WTC11 (cell line): ENCODE measurements around the gene ACYP2. TPM values are rescaled to one million over a fixed set of nuclear protein-coding genes. Genes with fewer than 3 reads are reported as not detected.

ENCODE experiments used
- ATAC-seq: fragments of 200-7000 bp; cut with Tn5 transposase; 2 replicates; pipeline ENCODE4 v1.10.0; 2021; ENCODE audit warnings: mild to moderate bottlenecking, moderate library complexity
- CTCF ChIA-PET: fragments of 300-600 bp; sonication (Branson Sonifier 250); formaldehyde crosslinking; loops from one replicate; lab custom pipeline; 2021; ENCODE audit warnings: antibody characterized with exemption; lab: Charles Lee
- POLR2A ChIA-PET: fragments of 350-600 bp; sonication (Branson Sonifier 250); formaldehyde crosslinking; loops from one replicate; lab custom pipeline; 2021; ENCODE audit warnings: antibody characterized with exemption; lab: Charles Lee
- DNase-seq: peaks from one replicate; pipeline ENCODE4 v3.0.0; 2021; ENCODE audit warnings: low spot score
- H3K27ac Mint-ChIP-seq: 2 replicates; pipeline ENCODE4 v1.8.0; 2021; ENCODE audit warnings: mixed read lengths
- H3K27me3 Mint-ChIP-seq: 2 replicates; pipeline ENCODE4 v1.8.0; 2021; ENCODE audit warnings: low read depth, mild to moderate bottlenecking, moderate library complexity, mixed read lengths
- H3K36me3 Mint-ChIP-seq: 2 replicates; pipeline ENCODE4 v1.8.0; 2021; ENCODE audit warnings: mixed read lengths
- H3K4me1 Mint-ChIP-seq: 2 replicates; pipeline ENCODE4 v1.8.0; 2022; ENCODE audit warnings: mixed read lengths
- H3K4me3 Mint-ChIP-seq: 2 replicates; pipeline ENCODE4 v1.8.0; 2021; ENCODE audit warnings: mild to moderate bottlenecking, moderate library complexity, mixed read lengths
- H3K9me3 Mint-ChIP-seq: 2 replicates; pipeline ENCODE4 v1.8.0; 2021; ENCODE audit warnings: mixed read lengths
- CBFB ChIP-seq: sonication (generic); formaldehyde crosslinking; IDR thresholded peaks from 2 replicates; pipeline ENCODE4 v1.8.1; 2022; ENCODE audit warnings: mild to moderate bottlenecking, low read depth, missing genetic modification reagents
- CREM ChIP-seq: sonication (generic); formaldehyde crosslinking; IDR thresholded peaks from 2 replicates; pipeline ENCODE4 v1.8.1; 2022; ENCODE audit warnings: mild to moderate bottlenecking, missing genetic modification reagents, moderate library complexity
- EMX1 ChIP-seq: fragments of 250-450 bp; sonication (Bioruptor Pico); IDR thresholded peaks from 2 replicates; pipeline ENCODE4 v1.8.0; 2021; ENCODE audit warnings: mild to moderate bottlenecking
- HMGA2 ChIP-seq: fragments of 250-450 bp; sonication (Bioruptor Pico); IDR thresholded peaks from 2 replicates; pipeline ENCODE4 v1.4.0; 2021; ENCODE audit warnings: mild to moderate bottlenecking, moderate library complexity
- JAZF1 ChIP-seq: fragments of 250-450 bp; sonication (Bioruptor Pico); IDR thresholded peaks from 2 replicates; pipeline ENCODE4 v1.9.0; 2021; ENCODE audit warnings: moderate library complexity, mild to moderate bottlenecking, inconsistent platforms
- NR2C2 ChIP-seq: sonication (generic); formaldehyde crosslinking; IDR thresholded peaks from 2 replicates; pipeline ENCODE4 v1.8.0; 2022; ENCODE audit warnings: mild to moderate bottlenecking, missing genetic modification reagents
- NR3C1 ChIP-seq: sonication (generic); formaldehyde crosslinking; conservative IDR thresholded peaks from 2 replicates; pipeline ENCODE4 v1.8.1; 2023; ENCODE audit warnings: low read depth, mild to moderate bottlenecking, missing genetic modification reagents
- OVOL2 ChIP-seq: fragments of 250-450 bp; sonication (Bioruptor Pico); IDR thresholded peaks from 2 replicates; pipeline ENCODE4 v1.9.0; 2021; ENCODE audit warnings: mild to moderate bottlenecking, borderline replicate concordance
- RORB ChIP-seq: fragments of 250-450 bp; sonication (Bioruptor Pico); IDR thresholded peaks from 2 replicates; pipeline ENCODE4 v1.9.0; 2021; ENCODE audit warnings: mild to moderate bottlenecking
- SMAD4 ChIP-seq: sonication (generic); formaldehyde crosslinking; IDR thresholded peaks from 2 replicates; pipeline ENCODE4 v1.8.0; 2022; ENCODE audit warnings: mild to moderate bottlenecking, missing genetic modification reagents
- STAT6 ChIP-seq: sonication (generic); formaldehyde crosslinking; conservative IDR thresholded peaks from 2 replicates; pipeline ENCODE4 v1.8.1; 2023; ENCODE audit warnings: mild to moderate bottlenecking, low read depth, missing genetic modification reagents, moderate library complexity
- ZMAT4 ChIP-seq: fragments of 250-450 bp; sonication (Bioruptor Pico); IDR thresholded peaks from 2 replicates; pipeline ENCODE4 v1.9.0; 2021; ENCODE audit warnings: mild to moderate bottlenecking
- ZNF671 ChIP-seq: fragments of 250-450 bp; sonication (Bioruptor Pico); IDR thresholded peaks from 2 replicates; pipeline ENCODE4 v1.8.0; 2021; ENCODE audit warnings: mild to moderate bottlenecking
- total RNA-seq: library from RNA; stranded (reverse); gene quantifications from 3 replicates; pipeline ENCODE4 v1.2.3, GENCODE V29; 2021
- TF ChIP-seq, protein P1 (sequence below): sonication (generic); formaldehyde crosslinking; IDR thresholded peaks from 2 replicates; pipeline ENCODE4 v1.8.1; 2023; ENCODE audit warnings: mild to moderate bottlenecking, missing genetic modification reagents
- TF ChIP-seq, protein P2 (sequence below): sonication (generic); formaldehyde crosslinking; IDR thresholded peaks from 2 replicates; pipeline ENCODE4 v1.8.1; 2023; ENCODE audit warnings: mild to moderate bottlenecking, missing genetic modification reagents, borderline replicate concordance
- TF ChIP-seq, protein P3 (sequence below): sonication (generic); formaldehyde crosslinking; IDR thresholded peaks from 2 replicates; pipeline ENCODE4 v1.8.0; 2022; ENCODE audit warnings: missing genetic modification reagents
- TF ChIP-seq, protein P4 (sequence below): fragments of 250-450 bp; sonication (Bioruptor Pico); conservative IDR thresholded peaks from 2 replicates; pipeline ENCODE4 v1.9.0; 2021; ENCODE audit warnings: mild to moderate bottlenecking

ACYP2 gene
- total RNA-seq, 1 experiment from 2014 or later = 4.4 TPM

DNA sequence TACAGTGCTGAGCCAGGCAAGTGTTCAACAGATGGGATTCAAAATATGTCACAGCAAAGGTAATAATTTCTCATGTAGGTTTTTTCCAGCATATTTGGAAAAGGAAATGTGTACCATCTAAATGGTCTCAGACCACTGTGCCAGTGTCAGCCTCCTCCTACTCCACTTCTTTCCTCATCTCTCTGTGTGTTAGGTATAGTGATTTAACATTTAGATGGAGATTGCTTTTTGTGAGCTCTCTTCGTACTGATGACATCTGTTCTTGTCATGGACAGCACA, 221.5 kb downstream of the ACYP2 start (continued):
- TF ChIP-seq STAT6 (CRISPR knock-in tag) (no peak), RORB (CRISPR knock-in tag) (no peak), NR2C2 (no peak), JAZF1 (no peak), ZNF671 (CRISPR knock-in tag) (no peak), CREM (CRISPR knock-in tag) (no peak)
- TF ChIP-seq, protein P1, sequence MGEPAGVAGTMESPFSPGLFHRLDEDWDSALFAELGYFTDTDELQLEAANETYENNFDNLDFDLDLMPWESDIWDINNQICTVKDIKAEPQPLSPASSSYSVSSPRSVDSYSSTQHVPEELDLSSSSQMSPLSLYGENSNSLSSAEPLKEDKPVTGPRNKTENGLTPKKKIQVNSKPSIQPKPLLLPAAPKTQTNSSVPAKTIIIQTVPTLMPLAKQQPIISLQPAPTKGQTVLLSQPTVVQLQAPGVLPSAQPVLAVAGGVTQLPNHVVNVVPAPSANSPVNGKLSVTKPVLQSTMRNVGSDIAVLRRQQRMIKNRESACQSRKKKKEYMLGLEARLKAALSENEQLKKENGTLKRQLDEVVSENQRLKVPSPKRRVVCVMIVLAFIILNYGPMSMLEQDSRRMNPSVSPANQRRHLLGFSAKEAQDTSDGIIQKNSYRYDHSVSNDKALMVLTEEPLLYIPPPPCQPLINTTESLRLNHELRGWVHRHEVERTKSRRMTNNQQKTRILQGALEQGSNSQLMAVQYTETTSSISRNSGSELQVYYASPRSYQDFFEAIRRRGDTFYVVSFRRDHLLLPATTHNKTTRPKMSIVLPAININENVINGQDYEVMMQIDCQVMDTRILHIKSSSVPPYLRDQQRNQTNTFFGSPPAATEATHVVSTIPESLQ (CRISPR knock-in tag) = no peak
- TF ChIP-seq, protein P2, sequence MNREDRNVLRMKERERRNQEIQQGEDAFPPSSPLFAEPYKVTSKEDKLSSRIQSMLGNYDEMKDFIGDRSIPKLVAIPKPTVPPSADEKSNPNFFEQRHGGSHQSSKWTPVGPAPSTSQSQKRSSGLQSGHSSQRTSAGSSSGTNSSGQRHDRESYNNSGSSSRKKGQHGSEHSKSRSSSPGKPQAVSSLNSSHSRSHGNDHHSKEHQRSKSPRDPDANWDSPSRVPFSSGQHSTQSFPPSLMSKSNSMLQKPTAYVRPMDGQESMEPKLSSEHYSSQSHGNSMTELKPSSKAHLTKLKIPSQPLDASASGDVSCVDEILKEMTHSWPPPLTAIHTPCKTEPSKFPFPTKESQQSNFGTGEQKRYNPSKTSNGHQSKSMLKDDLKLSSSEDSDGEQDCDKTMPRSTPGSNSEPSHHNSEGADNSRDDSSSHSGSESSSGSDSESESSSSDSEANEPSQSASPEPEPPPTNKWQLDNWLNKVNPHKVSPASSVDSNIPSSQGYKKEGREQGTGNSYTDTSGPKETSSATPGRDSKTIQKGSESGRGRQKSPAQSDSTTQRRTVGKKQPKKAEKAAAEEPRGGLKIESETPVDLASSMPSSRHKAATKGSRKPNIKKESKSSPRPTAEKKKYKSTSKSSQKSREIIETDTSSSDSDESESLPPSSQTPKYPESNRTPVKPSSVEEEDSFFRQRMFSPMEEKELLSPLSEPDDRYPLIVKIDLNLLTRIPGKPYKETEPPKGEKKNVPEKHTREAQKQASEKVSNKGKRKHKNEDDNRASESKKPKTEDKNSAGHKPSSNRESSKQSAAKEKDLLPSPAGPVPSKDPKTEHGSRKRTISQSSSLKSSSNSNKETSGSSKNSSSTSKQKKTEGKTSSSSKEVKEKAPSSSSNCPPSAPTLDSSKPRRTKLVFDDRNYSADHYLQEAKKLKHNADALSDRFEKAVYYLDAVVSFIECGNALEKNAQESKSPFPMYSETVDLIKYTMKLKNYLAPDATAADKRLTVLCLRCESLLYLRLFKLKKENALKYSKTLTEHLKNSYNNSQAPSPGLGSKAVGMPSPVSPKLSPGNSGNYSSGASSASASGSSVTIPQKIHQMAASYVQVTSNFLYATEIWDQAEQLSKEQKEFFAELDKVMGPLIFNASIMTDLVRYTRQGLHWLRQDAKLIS (CRISPR knock-in tag) = no peak
- TF ChIP-seq, protein P3, sequence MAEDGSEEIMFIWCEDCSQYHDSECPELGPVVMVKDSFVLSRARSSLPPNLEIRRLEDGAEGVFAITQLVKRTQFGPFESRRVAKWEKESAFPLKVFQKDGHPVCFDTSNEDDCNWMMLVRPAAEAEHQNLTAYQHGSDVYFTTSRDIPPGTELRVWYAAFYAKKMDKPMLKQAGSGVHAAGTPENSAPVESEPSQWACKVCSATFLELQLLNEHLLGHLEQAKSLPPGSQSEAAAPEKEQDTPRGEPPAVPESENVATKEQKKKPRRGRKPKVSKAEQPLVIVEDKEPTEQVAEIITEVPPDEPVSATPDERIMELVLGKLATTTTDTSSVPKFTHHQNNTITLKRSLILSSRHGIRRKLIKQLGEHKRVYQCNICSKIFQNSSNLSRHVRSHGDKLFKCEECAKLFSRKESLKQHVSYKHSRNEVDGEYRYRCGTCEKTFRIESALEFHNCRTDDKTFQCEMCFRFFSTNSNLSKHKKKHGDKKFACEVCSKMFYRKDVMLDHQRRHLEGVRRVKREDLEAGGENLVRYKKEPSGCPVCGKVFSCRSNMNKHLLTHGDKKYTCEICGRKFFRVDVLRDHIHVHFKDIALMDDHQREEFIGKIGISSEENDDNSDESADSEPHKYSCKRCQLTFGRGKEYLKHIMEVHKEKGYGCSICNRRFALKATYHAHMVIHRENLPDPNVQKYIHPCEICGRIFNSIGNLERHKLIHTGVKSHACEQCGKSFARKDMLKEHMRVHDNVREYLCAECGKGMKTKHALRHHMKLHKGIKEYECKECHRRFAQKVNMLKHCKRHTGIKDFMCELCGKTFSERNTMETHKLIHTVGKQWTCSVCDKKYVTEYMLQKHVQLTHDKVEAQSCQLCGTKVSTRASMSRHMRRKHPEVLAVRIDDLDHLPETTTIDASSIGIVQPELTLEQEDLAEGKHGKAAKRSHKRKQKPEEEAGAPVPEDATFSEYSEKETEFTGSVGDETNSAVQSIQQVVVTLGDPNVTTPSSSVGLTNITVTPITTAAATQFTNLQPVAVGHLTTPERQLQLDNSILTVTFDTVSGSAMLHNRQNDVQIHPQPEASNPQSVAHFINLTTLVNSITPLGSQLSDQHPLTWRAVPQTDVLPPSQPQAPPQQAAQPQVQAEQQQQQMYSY (CRISPR knock-in tag) = no peak

GRCh38 chr2:54341656-54342055, 226.2 kb downstream of the ACYP2 start:
- CTCF ChIA-PET = interaction anchor here (1.3 to 1.4 kb wide), 2 partner anchors 18 to 156 kb away, joined by 3 to 4 read pairs; no protein-coding TSS in a partner anchor
- no peaks in the 10 kb centered on the region for H3K36me3 Mint-ChIP-seq
- no peaks in the 10 kb centered on the region for H3K9me3 Mint-ChIP-seq
- POLR2A ChIA-PET = no interaction called here
- H3K4me1 Mint-ChIP-seq = no peaks in the 10 kb centered on the region
- peak; percentile 64; the same call in 1 of the 2 replicates for ATAC-seq
- DNase-seq = no peak
- H3K4me3 Mint-ChIP-seq = no peak overlapping the region
- H3K27me3 Mint-ChIP-seq = no peaks in the 10 kb centered on the region; the same call in 1 of the 2 replicates
- no peak overlapping the region for H3K27ac Mint-ChIP-seq
- TF ChIP-seq, protein P2 (CRISPR knock-in tag) = no peak
- TF ChIP-seq, protein P4, sequence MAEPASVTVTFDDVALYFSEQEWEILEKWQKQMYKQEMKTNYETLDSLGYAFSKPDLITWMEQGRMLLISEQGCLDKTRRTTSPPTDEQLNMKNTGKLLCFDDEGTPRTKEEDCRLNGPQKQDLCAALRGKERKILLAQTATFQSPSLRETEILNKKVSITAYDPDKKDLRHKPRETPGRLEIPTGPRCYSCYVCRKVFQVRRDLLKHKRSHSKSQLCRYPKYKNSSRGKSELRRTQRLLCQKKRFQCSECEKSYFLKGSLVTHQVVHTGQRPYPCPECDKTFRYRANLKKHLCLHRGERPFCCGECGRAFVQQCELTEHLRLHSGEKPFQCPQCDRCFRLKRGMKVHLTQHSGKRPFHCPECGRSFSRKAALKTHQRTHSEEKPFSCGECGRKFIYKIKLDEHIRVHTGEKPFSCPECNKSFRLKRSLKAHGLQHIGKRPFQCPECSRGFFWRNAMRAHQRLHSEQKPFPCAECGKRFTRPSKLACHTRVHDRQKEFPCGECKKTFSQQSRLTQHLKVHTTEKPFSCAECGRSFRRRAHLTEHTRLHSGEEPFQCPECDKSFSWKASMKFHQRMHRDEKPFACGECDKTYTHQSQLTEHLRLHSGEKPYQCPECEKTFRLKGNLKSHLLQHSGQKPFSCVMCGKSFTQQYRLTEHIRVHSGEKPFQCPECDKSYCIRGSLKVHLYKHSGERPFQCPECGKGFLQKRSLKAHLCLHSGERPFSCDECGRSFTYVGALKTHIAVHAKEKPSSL (CRISPR knock-in tag) = no peak
- no peak for TF ChIP-seq CBFB (CRISPR knock-in tag)
- no peak for TF ChIP-seq EMX1 (CRISPR knock-in tag)
- no peak for TF ChIP-seq OVOL2 (CRISPR knock-in tag)
- TF ChIP-seq ZMAT4 (CRISPR knock-in tag) = no peak
- TF ChIP-seq ZNF671 (CRISPR knock-in tag) = no peak
- TF ChIP-seq HMGA2 (CRISPR knock-in tag) = no peak
- TF ChIP-seq SMAD4 (CRISPR knock-in tag) = no peak
- TF ChIP-seq NR3C1 (CRISPR knock-in tag) = no peak
